ENCODE data around the gene MRPS5.

MRPS5 gene

DNA sequence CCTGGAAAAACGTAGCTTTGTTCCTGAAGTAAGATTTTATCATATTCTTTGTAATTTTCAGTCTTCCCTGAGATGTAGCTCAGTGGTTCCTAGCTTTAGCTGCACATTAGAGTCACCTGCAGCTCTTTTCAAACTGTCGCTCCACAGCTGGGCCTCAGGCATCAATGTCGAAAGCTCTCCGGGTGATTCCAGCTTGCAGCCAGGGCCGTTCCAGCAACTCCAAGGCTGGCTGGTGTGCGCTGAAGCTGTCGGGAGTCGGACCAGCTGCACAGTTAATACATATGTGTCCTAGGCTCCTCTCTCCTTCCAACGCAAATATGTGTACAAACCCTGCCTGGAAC is 43.4 kb upstream of the MRPS5 start:
- TF ChIP-seq EGR1 (IDR thresholded peaks at IDR 0.05): no peak
- TF ChIP-seq CREB1 (IDR thresholded peaks at IDR 0.05; ENCODE audit: low read depth): no peak
- TF ChIP-seq TEAD4 (IDR thresholded peaks at IDR 0.05): no peak
- TF ChIP-seq, protein P1, sequence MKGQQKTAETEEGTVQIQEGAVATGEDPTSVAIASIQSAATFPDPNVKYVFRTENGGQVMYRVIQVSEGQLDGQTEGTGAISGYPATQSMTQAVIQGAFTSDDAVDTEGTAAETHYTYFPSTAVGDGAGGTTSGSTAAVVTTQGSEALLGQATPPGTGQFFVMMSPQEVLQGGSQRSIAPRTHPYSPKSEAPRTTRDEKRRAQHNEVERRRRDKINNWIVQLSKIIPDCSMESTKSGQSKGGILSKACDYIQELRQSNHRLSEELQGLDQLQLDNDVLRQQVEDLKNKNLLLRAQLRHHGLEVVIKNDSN (IDR thresholded peaks at IDR 0.05): no peak
- no peak for TF ChIP-seq YY1 (IDR thresholded peaks at IDR 0.05; ENCODE audit: low read depth)
- no peak for TF ChIP-seq FOXM1 (IDR thresholded peaks at IDR 0.05; ENCODE audit: borderline replicate concordance, low read depth)
- TF ChIP-seq, protein P2, sequence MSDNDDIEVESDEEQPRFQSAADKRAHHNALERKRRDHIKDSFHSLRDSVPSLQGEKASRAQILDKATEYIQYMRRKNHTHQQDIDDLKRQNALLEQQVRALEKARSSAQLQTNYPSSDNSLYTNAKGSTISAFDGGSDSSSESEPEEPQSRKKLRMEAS (IDR thresholded peaks at IDR 0.05): no peak
- TF ChIP-seq, protein P3, sequence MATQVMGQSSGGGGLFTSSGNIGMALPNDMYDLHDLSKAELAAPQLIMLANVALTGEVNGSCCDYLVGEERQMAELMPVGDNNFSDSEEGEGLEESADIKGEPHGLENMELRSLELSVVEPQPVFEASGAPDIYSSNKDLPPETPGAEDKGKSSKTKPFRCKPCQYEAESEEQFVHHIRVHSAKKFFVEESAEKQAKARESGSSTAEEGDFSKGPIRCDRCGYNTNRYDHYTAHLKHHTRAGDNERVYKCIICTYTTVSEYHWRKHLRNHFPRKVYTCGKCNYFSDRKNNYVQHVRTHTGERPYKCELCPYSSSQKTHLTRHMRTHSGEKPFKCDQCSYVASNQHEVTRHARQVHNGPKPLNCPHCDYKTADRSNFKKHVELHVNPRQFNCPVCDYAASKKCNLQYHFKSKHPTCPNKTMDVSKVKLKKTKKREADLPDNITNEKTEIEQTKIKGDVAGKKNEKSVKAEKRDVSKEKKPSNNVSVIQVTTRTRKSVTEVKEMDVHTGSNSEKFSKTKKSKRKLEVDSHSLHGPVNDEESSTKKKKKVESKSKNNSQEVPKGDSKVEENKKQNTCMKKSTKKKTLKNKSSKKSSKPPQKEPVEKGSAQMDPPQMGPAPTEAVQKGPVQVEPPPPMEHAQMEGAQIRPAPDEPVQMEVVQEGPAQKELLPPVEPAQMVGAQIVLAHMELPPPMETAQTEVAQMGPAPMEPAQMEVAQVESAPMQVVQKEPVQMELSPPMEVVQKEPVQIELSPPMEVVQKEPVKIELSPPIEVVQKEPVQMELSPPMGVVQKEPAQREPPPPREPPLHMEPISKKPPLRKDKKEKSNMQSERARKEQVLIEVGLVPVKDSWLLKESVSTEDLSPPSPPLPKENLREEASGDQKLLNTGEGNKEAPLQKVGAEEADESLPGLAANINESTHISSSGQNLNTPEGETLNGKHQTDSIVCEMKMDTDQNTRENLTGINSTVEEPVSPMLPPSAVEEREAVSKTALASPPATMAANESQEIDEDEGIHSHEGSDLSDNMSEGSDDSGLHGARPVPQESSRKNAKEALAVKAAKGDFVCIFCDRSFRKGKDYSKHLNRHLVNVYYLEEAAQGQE (IDR thresholded peaks at IDR 0.05; ENCODE audit: low read depth): no peak
- no peak for TF ChIP-seq ZBTB7A (IDR thresholded peaks at IDR 0.05; ENCODE audit: low read depth)
- TF ChIP-seq CEBPB (IDR thresholded peaks at IDR 0.05): no peak
- TF ChIP-seq NFIC (IDR thresholded peaks at IDR 0.05): no peak

DNA sequence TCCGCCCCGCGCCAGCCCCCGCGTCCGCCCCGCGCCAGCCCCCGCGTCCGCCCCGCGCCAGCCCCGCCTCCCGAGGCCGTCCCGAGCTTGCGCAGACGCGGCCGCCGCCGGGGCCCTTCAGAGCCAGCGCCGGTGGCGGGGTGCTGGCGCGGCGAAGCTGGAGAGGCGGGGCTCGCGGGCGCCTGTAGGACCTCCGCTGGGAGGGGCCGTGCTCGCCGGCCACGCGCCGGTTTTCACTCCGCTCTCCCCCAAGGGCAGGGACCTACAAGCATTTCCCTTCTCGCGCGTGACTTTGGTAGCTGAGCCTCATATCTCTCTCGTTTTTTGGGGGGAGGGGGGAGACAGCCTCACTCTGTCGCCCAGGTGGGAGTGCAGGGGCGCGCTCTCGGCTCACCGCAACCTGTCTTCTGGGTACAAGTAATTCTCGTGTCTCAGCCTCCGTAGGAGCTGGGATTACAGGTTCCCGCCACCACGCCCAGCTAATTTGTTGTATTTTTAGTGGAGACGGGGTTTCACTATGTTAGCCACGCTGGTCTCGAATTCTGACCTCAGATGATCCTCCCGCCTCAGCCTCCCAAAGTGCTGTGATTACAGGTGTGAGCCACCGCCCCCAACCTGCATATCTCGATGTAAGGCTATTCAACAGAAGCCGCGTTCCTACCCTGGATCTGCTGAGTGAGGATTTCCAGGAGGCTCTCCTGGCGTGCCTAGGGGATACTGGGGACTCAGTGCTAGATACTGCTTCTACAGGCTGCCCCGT is 38.3 kb upstream of the MRPS5 start, which contains the start of gene ZNF514:
TSS of gene ZNF514 (minus strand) at position 159 of the 760 bp plus-strand sequence. CDS start 6,595 bp downstream, outside the sequence.
- no peak for TF ChIP-seq FOXM1 (IDR thresholded peaks at IDR 0.05; ENCODE audit: borderline replicate concordance, low read depth)
- TF ChIP-seq CREB1 (IDR thresholded peaks at IDR 0.05; ENCODE audit: low read depth): no peak
- no peak for TF ChIP-seq YY1 (IDR thresholded peaks at IDR 0.05; ENCODE audit: low read depth)
- no peak for TF ChIP-seq EGR1 (IDR thresholded peaks at IDR 0.05)
- TF ChIP-seq TAF1 (IDR thresholded peaks at IDR 0.05; ENCODE audit: low read depth): no peak
- TF ChIP-seq NFIC (IDR thresholded peaks at IDR 0.05): no peak
- TF ChIP-seq, protein P2 (IDR thresholded peaks at IDR 0.05): no peak
- TF ChIP-seq TEAD4 (IDR thresholded peaks at IDR 0.05): no peak

DNA sequence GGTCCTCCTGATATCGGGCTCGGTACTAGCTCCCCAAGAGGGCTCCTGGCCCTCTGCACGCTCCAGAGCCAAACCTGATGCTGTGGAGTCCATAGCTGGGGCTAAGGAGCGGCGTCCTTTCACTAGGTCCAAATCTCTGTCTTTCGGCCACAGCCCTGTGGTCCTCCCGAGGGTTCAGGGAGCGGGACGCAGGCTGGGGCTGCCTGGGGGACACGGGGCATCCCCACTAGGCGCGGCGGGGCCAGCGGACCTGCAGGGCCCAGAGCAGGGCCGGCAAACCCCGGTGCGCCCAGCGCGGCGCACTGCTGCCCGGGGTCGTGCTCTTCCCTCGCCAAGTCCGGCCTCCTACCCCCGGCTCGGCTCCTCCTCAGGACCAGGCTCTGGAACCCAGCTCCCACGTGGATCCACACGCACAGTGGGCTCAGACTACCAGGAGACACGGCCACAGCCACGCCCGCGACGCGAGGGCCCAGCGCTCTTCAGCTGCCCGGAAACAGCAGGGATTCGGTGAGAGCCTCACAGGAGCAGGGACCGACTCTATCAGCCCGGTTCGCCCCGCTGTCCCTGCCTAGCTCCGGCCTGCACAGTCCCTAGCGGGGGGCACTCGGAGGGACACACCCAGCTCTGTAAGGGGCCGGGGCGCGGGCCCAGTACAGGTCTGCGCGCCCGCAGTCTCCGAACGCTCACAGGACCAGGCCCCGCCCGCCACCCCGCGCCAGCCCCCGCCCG is 37.4 kb upstream of the MRPS5 start:
- 0 out of 2 replicates have a peak, but pooled peaks have one; percentile 30 for TF ChIP-seq ZBTB7A (IDR thresholded peaks at IDR 0.05; ENCODE audit: low read depth)
- TF ChIP-seq, protein P2 (IDR thresholded peaks at IDR 0.05): peak; percentile 67
- no peak for TF ChIP-seq EGR1 (IDR thresholded peaks at IDR 0.05)

DNA sequence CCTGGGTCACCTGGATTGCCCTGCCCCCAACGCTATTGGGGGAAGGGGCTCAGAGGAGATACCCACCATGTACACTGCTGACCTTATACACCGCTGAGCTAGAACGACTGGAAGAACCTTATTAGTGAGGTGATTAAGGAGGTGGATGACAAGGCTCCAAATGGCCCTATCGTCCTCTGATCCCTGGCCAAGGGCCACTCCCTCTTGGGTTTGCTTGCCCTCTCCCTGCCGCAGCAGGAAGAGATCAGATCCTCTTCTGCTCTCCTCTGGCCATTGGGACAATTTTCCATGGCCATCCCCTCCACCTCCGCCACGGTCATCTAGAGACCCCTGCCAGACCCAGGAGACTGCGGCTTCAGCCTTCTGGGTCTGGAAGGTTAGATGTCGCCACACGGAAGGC is 36.8 kb upstream of the MRPS5 start:
- TF ChIP-seq CREB1 (IDR thresholded peaks at IDR 0.05; ENCODE audit: low read depth): no peak
- no peak for TF ChIP-seq EP300 (IDR thresholded peaks at IDR 0.05; ENCODE audit: borderline replicate concordance)
- no peak for TF ChIP-seq CEBPB (IDR thresholded peaks at IDR 0.05)
- TF ChIP-seq FOXM1 (IDR thresholded peaks at IDR 0.05; ENCODE audit: borderline replicate concordance, low read depth): no peak
- TF ChIP-seq TAF1 (IDR thresholded peaks at IDR 0.05; ENCODE audit: low read depth): no peak
- no peak for TF ChIP-seq EGR1 (IDR thresholded peaks at IDR 0.05)
- TF ChIP-seq, protein P1 (IDR thresholded peaks at IDR 0.05): no peak
- TF ChIP-seq NFIC (IDR thresholded peaks at IDR 0.05): no peak
- no peak for TF ChIP-seq ZBTB7A (IDR thresholded peaks at IDR 0.05; ENCODE audit: low read depth)

DNA sequence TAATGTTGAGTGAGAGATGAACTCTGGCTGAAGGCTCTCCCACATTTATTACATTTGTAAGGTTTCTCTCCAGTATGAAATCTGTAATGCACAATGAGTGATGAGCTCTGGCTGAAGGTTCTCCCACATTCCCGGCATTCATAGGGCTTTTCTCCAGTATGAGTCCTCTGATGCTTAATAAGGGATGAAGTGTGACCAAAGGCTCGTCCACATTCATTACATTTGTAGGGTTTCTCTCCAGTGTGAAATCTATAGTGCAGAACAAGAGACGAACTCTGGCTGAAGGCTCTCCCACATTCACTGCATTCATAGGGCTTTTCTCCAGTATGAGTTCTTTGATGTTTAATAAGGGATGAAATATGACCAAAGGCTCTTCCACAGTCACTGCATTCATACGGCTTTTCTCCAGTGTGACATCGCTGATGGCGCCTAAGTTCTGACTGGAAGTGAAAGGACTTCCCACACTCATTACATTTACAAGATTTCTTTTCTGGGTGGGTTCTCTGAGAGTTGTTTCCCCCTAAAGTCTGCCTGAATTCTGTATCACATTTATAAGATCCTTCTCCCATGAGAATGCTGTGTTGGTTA is 27.9 kb upstream of the MRPS5 start:
- TF ChIP-seq NFIC (IDR thresholded peaks at IDR 0.05): no peak
- TF ChIP-seq TCF12 (IDR thresholded peaks at IDR 0.05; ENCODE audit: low read depth): 0 out of 2 replicates have a peak, but pooled peaks have one; percentile 26
- TF ChIP-seq YY1 (IDR thresholded peaks at IDR 0.05; ENCODE audit: low read depth): no peak
- TF ChIP-seq, protein P1 (IDR thresholded peaks at IDR 0.05): 0 out of 2 replicates have a peak, but pooled peaks have one; percentile 8
- no peak for TF ChIP-seq CREB1 (IDR thresholded peaks at IDR 0.05; ENCODE audit: low read depth)

DNA sequence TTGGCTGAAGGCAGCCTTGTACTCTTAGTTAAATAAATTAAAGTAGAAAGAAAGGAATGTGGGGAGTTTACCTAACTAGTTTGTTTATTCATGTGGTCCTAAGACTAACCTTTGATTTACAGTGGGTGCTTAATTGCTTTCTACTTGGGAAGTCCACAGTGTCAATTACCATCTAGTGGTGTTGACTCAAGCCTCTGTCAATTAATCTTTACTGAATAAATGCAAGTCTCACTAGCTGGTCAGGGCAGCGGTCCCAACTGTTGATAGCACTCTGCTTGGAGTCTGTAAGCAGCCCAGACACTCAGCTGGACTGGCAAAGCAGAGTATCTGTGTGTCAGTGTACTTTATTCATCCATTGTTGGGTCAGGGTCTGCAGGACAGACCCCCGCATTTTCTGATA is 22.2 kb upstream of the MRPS5 start:
- TF ChIP-seq FOXM1 (IDR thresholded peaks at IDR 0.05; ENCODE audit: borderline replicate concordance, low read depth): no peak
- TF ChIP-seq YY1 (IDR thresholded peaks at IDR 0.05; ENCODE audit: low read depth): no peak
- TF ChIP-seq EP300 (IDR thresholded peaks at IDR 0.05; ENCODE audit: borderline replicate concordance): no peak
- TF ChIP-seq ZBTB7A (IDR thresholded peaks at IDR 0.05; ENCODE audit: low read depth): no peak
- TF ChIP-seq, protein P2 (IDR thresholded peaks at IDR 0.05): no peak
- TF ChIP-seq TAF1 (IDR thresholded peaks at IDR 0.05; ENCODE audit: low read depth): no peak
- TF ChIP-seq, protein P3 (IDR thresholded peaks at IDR 0.05; ENCODE audit: low read depth): no peak
- no peak for TF ChIP-seq CREB1 (IDR thresholded peaks at IDR 0.05; ENCODE audit: low read depth)
- TF ChIP-seq, protein P1 (IDR thresholded peaks at IDR 0.05): no peak
- no peak for TF ChIP-seq TCF12 (IDR thresholded peaks at IDR 0.05; ENCODE audit: low read depth)
- no peak for TF ChIP-seq NFIC (IDR thresholded peaks at IDR 0.05)
- no peak for TF ChIP-seq CEBPB (IDR thresholded peaks at IDR 0.05)
